CD4-positive, CD25-positive, alpha-beta regulatory T cell (primary cell): ENCODE data around the gene EMX1. TPM values are rescaled to one million over a fixed set of nuclear protein-coding genes. Genes with fewer than 3 reads are reported as not detected.
A peak's percentile ranks its signal among the peaks of the same experiment; 100 is the strongest.

ENCODE experiments used
- ATAC-seq, 2 donors: fragments of 150-1000 bp; cut with Tn5 transposase; one replicate each; pipeline ENCODE4 v1.10.0; 2021; ENCODE audit warnings: low read depth in 2 of 2, moderate number of reproducible peaks in 2 of 2, moderate library complexity in 1 of 2
- DNase-seq, 3 donors: peaks; one replicate each; pipeline versions ENCODE4 v3.0.0 to v3.0.0-alpha.2; 2012 to 2022; ENCODE audit warnings: mixed read lengths in 1 of 3
- H3K27ac ChIP-seq: one replicate; pipeline ENCODE4 v1.7.0; 2013; ENCODE audit warnings: mild to moderate bottlenecking, low read length; ENCODE audit not compliant: insufficient read depth, poor library complexity, severe bottlenecking
- H3K27me3 ChIP-seq: one replicate; pipeline ENCODE4 v1.7.0; 2013; ENCODE audit warnings: low read length; ENCODE audit not compliant: control insufficient read depth, insufficient read depth
- H3K36me3 ChIP-seq: one replicate; pipeline ENCODE4 v1.7.0; 2013; ENCODE audit warnings: mild to moderate bottlenecking, low read length, moderate library complexity; ENCODE audit not compliant: control insufficient read depth, insufficient read depth
- H3K4me1 ChIP-seq: 2 replicates; pipeline ENCODE4 v1.7.0; 2013; ENCODE audit warnings: mild to moderate bottlenecking, low read length; ENCODE audit not compliant: insufficient read depth, control insufficient read depth, poor library complexity, severe bottlenecking
- H3K4me3 ChIP-seq: one replicate; pipeline ENCODE4 v1.7.0; 2013; ENCODE audit warnings: low read depth, mild to moderate bottlenecking, low read length, moderate library complexity
- H3K9me3 ChIP-seq, 2 experiments: 1 replicate in 1 of 2; 2 replicates in 1 of 2; pipeline ENCODE4 v1.7.0; 2013; ENCODE audit warnings: low read length in 2 of 2, mild to moderate bottlenecking in 1 of 2, moderate library complexity in 1 of 2; ENCODE audit not compliant: control insufficient read depth in 2 of 2
- H3K27ac Mint-ChIP-seq, 3 donors: one replicate each; pipeline ENCODE4 v1.8.0; 2020 to 2022; ENCODE audit warnings: mild to moderate bottlenecking in 3 of 3, mixed read lengths in 3 of 3, moderate library complexity in 2 of 3
- H3K27me3 Mint-ChIP-seq: one replicate; pipeline ENCODE4 v1.8.0; 2022; ENCODE audit warnings: mild to moderate bottlenecking, mixed read lengths
- H3K36me3 Mint-ChIP-seq: one replicate; pipeline ENCODE4 v1.8.0; 2020; ENCODE audit warnings: mixed read lengths
- H3K4me1 Mint-ChIP-seq, 4 donors: one replicate each; pipeline ENCODE4 v1.8.0; 2020 to 2022; ENCODE audit warnings: mixed read lengths in 4 of 4, mild to moderate bottlenecking in 1 of 4
- H3K4me3 Mint-ChIP-seq, 4 donors: one replicate each; pipeline ENCODE4 v1.8.0; 2020 to 2022; ENCODE audit warnings: mild to moderate bottlenecking in 4 of 4, mixed read lengths in 4 of 4, moderate library complexity in 3 of 4
- H3K9me3 Mint-ChIP-seq, 7 donors: one replicate each; pipeline ENCODE4 v1.8.0; 2020 to 2022; ENCODE audit warnings: mixed read lengths in 7 of 7, mild to moderate bottlenecking in 3 of 7, moderate library complexity in 2 of 7
- polyA plus RNA-seq, 4 donors: library from polyadenylated mRNA; unstranded; fragments of 300-500 nt; fragmentation: Illumina TruSeq; gene quantifications; one replicate each; pipeline ENCODE4 v1.2.3, GENCODE V29; 2021
- total RNA-seq: library from RNA; stranded (reverse); gene quantifications from one replicate; pipeline ENCODE4 v1.2.3, GENCODE V29; 2022

EMX1 gene
- total and polyA plus RNA-seq, 5 donors from 2014 or later, result not detected

DNA sequence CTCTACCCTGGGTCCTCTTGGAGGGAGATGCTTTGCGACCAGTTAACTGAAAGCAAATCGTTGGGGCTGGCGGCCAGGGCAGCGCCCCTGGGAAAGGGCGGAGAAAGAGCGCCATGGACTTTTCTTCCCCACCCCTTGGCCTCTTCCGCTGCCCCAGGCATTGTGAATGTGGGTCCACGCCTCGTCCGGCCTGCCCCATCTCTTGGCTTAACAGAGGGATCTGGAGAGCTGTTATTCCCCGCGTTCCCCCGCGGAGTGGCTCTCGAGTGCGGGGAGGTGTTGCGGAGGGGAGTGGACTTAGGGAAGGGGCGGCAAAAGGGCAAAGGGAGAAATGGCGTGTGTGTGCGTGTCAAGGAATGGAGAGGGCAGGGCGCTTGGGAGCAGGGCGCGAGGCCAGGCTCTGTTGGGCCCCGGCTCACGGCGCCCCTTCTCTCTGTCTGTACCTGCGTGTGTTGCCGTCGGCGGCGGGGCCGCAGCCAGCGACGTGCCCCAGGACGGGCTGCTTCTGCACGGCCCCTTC, 6.6 kb downstream of the EMX1 start:
- ATAC-seq (no peak), DNase-seq (no peak)
- H3K4me1 Mint-ChIP-seq, result peaks cover 0 to 35% (median 11%) of the 10 kb centered on the region in 4 donors
- H3K27ac ChIP-seq, result no peak overlapping the region
- no peak overlapping the region for H3K4me3 ChIP-seq
- peaks cover 0 to 4% (median 0%) of the 10 kb centered on the region in 7 donors for H3K9me3 Mint-ChIP-seq
- no peaks in the 10 kb centered on the region for H3K9me3 ChIP-seq
- peaks cover 19% of the 10 kb centered on the region for H3K4me1 ChIP-seq
- no peak overlapping the region for H3K27ac Mint-ChIP-seq
- H3K27me3 ChIP-seq, result peaks cover 54% of the 10 kb centered on the region
- H3K36me3 ChIP-seq, result no peaks in the 10 kb centered on the region
- peak overlapping the region in 1 of 4 donors; percentile 24 for H3K4me3 Mint-ChIP-seq
- no peaks in the 10 kb centered on the region for H3K36me3 Mint-ChIP-seq
- peaks cover 50% of the 10 kb centered on the region for H3K27me3 Mint-ChIP-seq

DNA sequence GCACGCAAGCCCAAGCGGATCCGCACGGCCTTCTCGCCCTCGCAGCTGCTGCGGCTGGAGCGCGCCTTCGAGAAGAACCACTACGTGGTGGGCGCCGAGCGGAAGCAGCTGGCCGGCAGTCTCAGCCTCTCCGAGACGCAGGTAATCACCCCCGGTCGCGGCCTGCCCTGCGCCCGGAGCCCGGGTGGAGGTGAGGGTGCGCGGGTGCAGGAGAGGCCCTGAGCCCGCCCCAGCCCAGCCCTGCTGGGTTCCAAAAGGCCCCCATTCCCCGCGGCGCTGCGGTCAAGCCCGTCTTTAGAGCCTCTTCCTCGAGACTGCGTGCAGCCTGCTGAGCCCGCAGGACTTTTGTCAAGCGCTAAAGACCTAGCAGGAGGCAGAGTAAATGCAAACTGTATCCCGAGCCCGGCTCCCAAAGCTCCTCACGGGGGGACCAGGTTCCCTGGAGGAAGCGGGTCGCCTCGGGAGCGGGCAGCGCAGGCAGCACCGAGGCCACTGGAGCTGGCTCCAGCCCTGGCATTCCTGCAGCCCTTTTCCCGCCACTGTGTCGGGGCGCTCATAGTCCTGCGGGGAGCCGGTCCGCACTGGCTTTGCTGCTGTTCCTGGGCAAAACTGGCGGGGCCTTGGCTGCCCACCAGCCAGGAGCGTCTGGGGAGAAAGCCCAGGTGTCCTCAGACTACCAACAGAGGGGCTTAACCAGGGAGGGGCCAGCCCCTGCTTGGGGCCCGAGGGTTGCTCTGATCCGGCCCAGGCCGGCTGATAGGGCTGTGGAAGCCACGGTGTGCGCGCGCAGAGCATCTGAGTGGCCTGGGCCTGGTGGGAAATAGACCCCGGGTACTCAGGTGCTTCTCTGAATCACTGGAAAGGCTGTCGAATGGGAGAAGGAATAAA, 7.3 kb downstream of the EMX1 start:
- Mint-ChIP-seq H3K27me3 (peaks cover 44% of the 10 kb centered on the region), H3K9me3 (peaks cover 0 to 4% (median 0%) of the 10 kb centered on the region in 7 donors), H3K4me1 (peaks cover 0 to 28% (median 9%) of the 10 kb centered on the region in 4 donors), H3K27ac (no peak overlapping the region), H3K4me3 (no peak overlapping the region), H3K36me3 (no peaks in the 10 kb centered on the region)
- Histone ChIP-seq H3K27ac (no peak overlapping the region), H3K9me3 (no peaks in the 10 kb centered on the region), H3K4me3 (no peak overlapping the region), H3K36me3 (no peaks in the 10 kb centered on the region), H3K4me1 (peaks cover 17% of the 10 kb centered on the region), H3K27me3 (peaks cover 56% of the 10 kb centered on the region)
- no peak for ATAC-seq
- DNase-seq, result peak in 1 of 3 donors; percentile 12

DNA sequence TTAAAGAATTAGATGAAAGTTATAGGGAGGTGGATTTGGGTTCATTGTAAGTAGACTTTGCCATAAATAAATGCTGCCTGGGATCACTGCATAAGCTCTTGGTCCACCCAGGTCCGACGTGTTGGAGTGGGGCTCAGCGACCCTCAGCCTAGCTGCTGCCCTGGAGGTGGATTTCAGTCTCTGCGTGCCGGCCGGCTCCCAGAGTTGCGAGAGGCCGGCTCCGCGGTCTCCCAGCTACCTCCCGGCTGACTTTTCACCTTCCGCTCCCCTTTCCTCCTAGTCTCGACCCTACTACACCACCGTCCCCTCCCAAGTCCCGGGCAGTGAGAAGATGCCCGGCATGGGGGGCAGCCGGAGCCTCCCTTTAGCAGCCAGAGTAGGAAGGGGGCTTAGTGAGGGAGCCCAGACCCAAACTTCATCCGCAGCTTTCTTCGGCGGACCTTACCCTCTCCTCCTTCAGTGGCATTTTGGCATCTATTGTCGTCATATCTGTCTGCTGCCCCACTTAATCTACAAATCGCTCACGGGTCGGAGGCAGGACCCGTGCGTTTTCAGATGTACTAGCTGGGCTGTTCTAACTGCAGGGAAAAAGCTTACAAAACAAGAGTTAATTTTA, 8.1 kb downstream of the EMX1 start:
- Mint-ChIP-seq H3K4me1 (peaks cover 0 to 23% (median 8%) of the 10 kb centered on the region in 4 donors), H3K27ac (no peak overlapping the region), H3K9me3 (peaks cover 0 to 4% (median 0%) of the 10 kb centered on the region in 7 donors), H3K36me3 (no peaks in the 10 kb centered on the region), H3K4me3 (no peak overlapping the region), H3K27me3 (peaks cover 36% of the 10 kb centered on the region)
- peaks cover 58% of the 10 kb centered on the region for H3K27me3 ChIP-seq
- H3K9me3 ChIP-seq, result no peaks in the 10 kb centered on the region
- ATAC-seq (no peak), DNase-seq (no peak)
- no peak overlapping the region for H3K4me3 ChIP-seq
- no peak overlapping the region for H3K27ac ChIP-seq
- peaks cover 9% of the 10 kb centered on the region for H3K4me1 ChIP-seq
- H3K36me3 ChIP-seq, result no peaks in the 10 kb centered on the region

DNA sequence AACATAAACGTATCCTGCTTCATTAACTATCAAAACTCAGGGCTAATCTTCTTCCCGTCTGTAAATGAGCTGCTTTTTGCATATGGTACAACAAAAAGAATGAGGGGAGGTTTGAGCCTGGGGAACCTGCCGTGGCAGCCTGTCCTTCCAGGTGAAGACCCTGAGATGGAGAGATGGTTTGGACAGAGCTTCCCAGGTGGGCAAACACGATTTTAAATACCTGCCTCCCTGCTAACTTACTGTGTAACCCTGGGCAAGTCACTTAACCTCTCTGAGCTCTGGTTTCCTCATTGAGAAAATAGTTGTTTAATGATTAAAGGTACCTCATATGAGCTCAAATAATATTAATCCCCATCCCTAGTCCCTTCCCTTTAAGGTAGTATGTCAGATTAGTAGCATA, 9.0 kb downstream of the EMX1 start:
- Mint-ChIP-seq H3K27ac (no peak overlapping the region), H3K4me3 (no peak overlapping the region), H3K9me3 (peaks cover 0 to 4% (median 0%) of the 10 kb centered on the region in 7 donors), H3K36me3 (no peaks in the 10 kb centered on the region), H3K4me1 (peaks cover 0 to 21% (median 8%) of the 10 kb centered on the region in 4 donors), H3K27me3 (peaks cover 26% of the 10 kb centered on the region)
- no peaks in the 10 kb centered on the region for H3K9me3 ChIP-seq
- H3K36me3 ChIP-seq, result no peaks in the 10 kb centered on the region
- H3K27ac ChIP-seq, result no peak overlapping the region
- peaks cover 6% of the 10 kb centered on the region for H3K4me1 ChIP-seq
- ATAC-seq, result no peak
- H3K27me3 ChIP-seq, result peaks cover 54% of the 10 kb centered on the region
- no peak overlapping the region for H3K4me3 ChIP-seq
- DNase-seq, result no peak

DNA sequence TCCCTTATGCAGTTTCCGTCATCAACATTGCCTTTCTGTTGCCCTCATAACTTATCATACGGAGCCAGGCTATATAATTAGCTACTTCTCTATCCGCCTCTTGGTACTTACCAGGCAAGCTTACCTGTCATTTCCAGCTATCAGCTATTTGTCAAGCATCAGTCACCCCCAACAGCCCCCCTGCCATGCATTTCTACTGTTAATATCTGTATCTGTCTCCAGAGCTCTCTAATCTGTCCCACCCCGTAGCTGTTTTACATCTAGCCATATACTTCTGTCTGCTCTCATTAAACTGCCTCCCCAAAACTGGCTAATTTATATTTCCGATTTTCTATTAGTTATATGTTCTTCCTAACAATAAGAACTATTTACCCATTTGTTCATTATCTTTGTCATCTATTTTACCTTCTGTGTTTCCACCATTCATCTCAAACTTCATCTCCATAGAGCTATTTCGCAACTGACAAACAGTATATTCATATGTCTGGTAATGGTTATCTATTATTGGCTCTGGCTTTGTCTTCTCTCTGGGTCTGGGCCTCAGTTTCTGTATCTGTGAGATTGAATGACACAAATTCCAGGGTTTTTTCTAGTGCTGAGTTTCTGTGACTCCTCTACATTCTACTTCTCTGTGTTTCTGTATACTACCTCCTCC, 9.6 kb downstream of the EMX1 start:
- Mint-ChIP-seq H3K4me3 (no peak overlapping the region), H3K36me3 (no peaks in the 10 kb centered on the region), H3K9me3 (peaks cover 0 to 4% (median 0%) of the 10 kb centered on the region in 7 donors), H3K27ac (no peak overlapping the region), H3K4me1 (peaks cover 0 to 20% (median 8%) of the 10 kb centered on the region in 4 donors), H3K27me3 (peaks cover 21% of the 10 kb centered on the region)
- ATAC-seq (no peak), DNase-seq (no peak)
- Histone ChIP-seq H3K27me3 (peaks cover 49% of the 10 kb centered on the region), H3K27ac (no peak overlapping the region), H3K4me1 (peaks cover 6% of the 10 kb centered on the region), H3K4me3 (no peak overlapping the region), H3K9me3 (no peaks in the 10 kb centered on the region), H3K36me3 (no peaks in the 10 kb centered on the region)

DNA sequence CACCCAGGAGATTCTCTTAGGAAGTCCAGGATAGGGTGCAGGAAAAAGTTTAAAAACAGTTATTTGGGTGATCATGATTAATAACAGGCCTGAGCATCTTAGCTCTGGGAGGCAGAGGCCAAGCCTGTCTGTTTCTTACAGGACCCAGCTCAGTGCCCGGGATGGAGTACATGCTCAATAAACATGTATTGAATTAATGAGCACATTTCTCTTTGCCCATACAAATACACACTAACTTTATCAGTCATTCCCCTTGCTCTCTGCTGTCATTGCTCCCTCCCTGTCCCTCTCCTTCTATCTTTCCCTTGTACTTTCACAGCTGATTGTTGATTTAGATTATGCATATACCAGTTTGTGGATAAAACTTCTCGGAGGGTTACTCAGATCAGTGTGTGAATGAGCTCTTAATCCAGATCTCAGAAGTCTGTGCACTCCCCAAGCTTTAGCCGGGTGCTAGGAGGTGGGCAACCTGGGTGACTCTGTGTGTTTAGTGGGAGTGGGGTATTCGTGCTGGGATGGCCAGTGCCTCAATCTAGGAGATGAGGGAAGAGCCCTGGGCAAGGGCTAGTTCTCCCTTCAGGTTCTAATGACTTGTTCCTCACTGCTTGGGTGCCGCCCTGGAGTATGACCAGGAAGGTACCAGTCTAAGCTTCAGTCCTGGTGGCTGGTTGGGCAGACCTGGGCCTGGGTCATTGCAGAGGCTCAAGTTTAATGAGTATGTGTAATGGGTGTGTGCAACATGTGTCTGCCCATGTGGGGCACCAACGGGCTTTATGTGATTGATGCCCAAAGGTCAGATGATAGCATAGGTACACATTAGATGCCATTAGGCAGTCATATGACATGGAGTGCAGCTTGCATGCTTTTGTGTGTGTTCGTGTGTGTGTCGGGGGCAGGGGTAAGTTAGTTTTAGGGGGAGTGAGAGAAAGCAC, 10.6 kb downstream of the EMX1 start:
- Histone ChIP-seq H3K9me3 (no peaks in the 10 kb centered on the region), H3K4me1 (peaks cover 6% of the 10 kb centered on the region), H3K27me3 (peaks cover 40% of the 10 kb centered on the region), H3K27ac (no peak overlapping the region), H3K4me3 (no peak overlapping the region), H3K36me3 (no peaks in the 10 kb centered on the region)
- H3K36me3 Mint-ChIP-seq, result no peaks in the 10 kb centered on the region
- H3K27me3 Mint-ChIP-seq, result peaks cover 11% of the 10 kb centered on the region
- H3K4me3 Mint-ChIP-seq, result no peak overlapping the region
- peaks cover 0 to 18% (median 5%) of the 10 kb centered on the region in 4 donors for H3K4me1 Mint-ChIP-seq
- no peak overlapping the region for H3K27ac Mint-ChIP-seq
- no peak for DNase-seq
- H3K9me3 Mint-ChIP-seq, result peaks cover 0 to 3% (median 0%) of the 10 kb centered on the region in 7 donors
- ATAC-seq, result no peak

DNA sequence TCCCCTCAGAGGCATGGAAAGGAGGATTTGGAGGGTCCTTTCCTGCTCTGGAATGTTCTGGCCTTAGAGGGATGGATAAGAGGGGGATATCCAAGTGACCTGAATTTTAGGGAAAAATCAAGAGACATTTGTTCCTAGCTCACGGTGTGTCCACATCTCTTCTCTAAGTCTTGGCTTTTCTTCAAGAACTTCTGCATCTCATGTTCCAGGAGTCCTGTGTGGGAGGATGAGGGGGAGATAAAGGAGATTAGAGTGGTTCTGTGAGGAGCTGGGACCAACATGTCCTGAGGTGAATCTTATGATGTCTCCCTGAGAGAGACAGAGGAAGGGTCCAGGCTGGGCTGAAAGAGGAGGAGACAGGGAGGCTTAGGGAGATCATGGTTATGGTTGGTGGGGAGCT, 11.7 kb downstream of the EMX1 start:
- Histone ChIP-seq H3K4me1 (peaks cover 2% of the 10 kb centered on the region), H3K27ac (no peak overlapping the region), H3K36me3 (no peaks in the 10 kb centered on the region), H3K27me3 (peaks cover 33% of the 10 kb centered on the region), H3K9me3 (no peaks in the 10 kb centered on the region), H3K4me3 (no peak overlapping the region)
- ATAC-seq, result no peak
- H3K4me3 Mint-ChIP-seq, result no peak overlapping the region
- no peak overlapping the region for H3K27ac Mint-ChIP-seq
- H3K27me3 Mint-ChIP-seq, result peaks cover 4% of the 10 kb centered on the region
- H3K9me3 Mint-ChIP-seq, result peaks cover 0 to 3% (median 0%) of the 10 kb centered on the region in 7 donors
- H3K4me1 Mint-ChIP-seq, result peaks cover 0 to 10% (median 5%) of the 10 kb centered on the region in 4 donors
- DNase-seq, result no peak
- no peaks in the 10 kb centered on the region for H3K36me3 Mint-ChIP-seq
